IPS-18a (cell line): ENCODE results near the gene CCDC157.

Source experiments
- H3K27ac ChIP-seq: one replicate; pipeline ENCODE4 v1.5.1; 2013; ENCODE audit warnings: low read length
- H3K27me3 ChIP-seq: one replicate; pipeline ENCODE4 v1.6.1; 2013; ENCODE audit warnings: mild to moderate bottlenecking, low read length; ENCODE audit not compliant: control insufficient read depth, insufficient read depth
- H3K36me3 ChIP-seq: one replicate; pipeline ENCODE4 v1.6.1; 2013; ENCODE audit warnings: low read depth, low read length; ENCODE audit not compliant: control insufficient read depth
- H3K4me1 ChIP-seq: one replicate; pipeline ENCODE4 v1.6.1; 2013; ENCODE audit warnings: low read depth, low read length; ENCODE audit not compliant: control insufficient read depth
- H3K4me3 ChIP-seq: one replicate; pipeline ENCODE4 v1.5.1; 2013; ENCODE audit warnings: low read length
- H3K9ac ChIP-seq: one replicate; pipeline ENCODE4 v1.6.1; 2013; ENCODE audit warnings: mild to moderate bottlenecking, low read length, moderate library complexity
- H3K9me3 ChIP-seq: one replicate; pipeline ENCODE4 v1.6.1; 2013; ENCODE audit warnings: low read depth, low read length; ENCODE audit not compliant: control insufficient read depth

Gene CCDC157

DNA sequence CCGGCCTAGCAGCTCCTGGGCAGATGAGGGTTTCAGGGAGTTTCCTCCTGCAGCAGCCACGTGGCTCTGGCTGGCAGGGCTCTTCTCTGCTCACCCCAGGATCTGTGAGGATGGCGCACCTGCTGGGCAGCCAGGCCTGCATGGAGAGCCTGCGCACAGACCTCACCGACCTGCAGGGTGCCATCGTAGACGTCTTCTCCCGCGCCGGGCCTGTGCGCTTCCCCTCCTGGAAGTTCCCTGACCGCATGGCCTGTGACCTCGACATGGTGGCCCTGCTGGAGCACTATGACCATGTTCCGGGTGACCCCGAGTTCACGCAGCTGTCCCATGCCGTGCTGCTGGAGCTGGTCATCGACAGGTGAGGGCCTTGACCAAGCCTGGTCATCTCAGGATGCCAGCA lies 9.1 kb downstream of the CCDC157 start:
- Histone ChIP-seq H3K36me3 (no peaks in the 10 kb centered on the region), H3K9ac (no peak overlapping the region), H3K4me3 (no peak overlapping the region), H3K4me1 (peaks cover 8% of the 10 kb centered on the region), H3K27ac (no peak overlapping the region), H3K9me3 (no peaks in the 10 kb centered on the region), H3K27me3 (no peaks in the 10 kb centered on the region)

DNA sequence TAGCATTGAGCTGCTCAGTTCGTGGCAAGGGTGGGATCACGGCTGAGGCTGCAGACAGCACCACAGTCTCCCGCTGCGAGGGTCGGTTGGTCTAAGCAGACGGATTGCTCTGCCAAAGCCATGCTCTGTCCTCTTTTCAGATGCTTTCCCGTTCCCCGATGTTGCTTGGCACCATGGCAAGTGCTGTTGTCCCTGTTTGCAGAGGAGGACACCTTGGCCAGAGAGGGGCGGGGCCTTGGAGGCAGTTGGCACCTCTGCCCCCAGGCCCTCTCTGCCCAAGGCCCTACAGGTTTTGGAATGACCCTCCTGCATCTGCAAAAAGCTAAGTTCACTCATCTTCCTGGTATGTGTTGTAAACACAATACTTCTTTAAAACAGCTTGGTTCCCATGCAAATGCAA lies 11.6 kb downstream of the CCDC157 start:
- no peak overlapping the region for H3K4me3 ChIP-seq
- no peak overlapping the region for H3K9ac ChIP-seq
- H3K4me1 ChIP-seq: no peaks in the 10 kb centered on the region
- no peak overlapping the region for H3K27ac ChIP-seq
- H3K9me3 ChIP-seq: no peaks in the 10 kb centered on the region
- no peaks in the 10 kb centered on the region for H3K27me3 ChIP-seq
- H3K36me3 ChIP-seq: no peaks in the 10 kb centered on the region

DNA sequence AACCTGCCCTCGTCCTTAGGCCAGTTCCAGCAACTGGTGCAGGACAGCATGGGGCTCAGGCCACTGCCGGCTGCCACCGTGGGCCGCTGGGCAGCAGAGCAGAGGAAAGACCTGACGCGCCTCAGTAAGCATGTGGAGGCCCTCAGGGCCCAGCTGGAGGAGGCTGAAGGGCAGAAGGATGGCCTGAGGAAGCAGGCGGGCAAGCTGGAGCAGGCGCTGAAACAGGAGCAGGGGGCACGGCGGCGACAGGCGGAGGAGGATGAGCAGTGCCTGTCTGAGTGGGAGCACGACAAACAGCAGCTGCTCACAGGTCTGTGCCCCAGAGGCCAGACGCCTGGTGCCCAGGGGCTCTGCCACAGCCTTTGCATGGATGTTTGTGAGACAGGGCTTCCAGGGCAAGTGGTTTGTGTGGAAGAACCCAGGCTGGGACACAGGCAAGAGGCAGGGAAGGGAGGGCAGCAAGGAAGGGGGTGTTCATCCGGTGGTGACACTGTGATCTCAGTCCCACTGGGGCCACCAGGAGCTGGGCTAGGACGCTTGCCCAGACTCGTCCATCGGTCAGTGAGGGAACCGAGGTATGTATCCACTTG lies 13.9 kb downstream of the CCDC157 start:
- Histone ChIP-seq H3K9me3 (no peaks in the 10 kb centered on the region), H3K9ac (no peak overlapping the region), H3K4me3 (no peak overlapping the region), H3K27me3 (no peaks in the 10 kb centered on the region), H3K4me1 (no peaks in the 10 kb centered on the region), H3K36me3 (no peaks in the 10 kb centered on the region), H3K27ac (no peak overlapping the region)

DNA sequence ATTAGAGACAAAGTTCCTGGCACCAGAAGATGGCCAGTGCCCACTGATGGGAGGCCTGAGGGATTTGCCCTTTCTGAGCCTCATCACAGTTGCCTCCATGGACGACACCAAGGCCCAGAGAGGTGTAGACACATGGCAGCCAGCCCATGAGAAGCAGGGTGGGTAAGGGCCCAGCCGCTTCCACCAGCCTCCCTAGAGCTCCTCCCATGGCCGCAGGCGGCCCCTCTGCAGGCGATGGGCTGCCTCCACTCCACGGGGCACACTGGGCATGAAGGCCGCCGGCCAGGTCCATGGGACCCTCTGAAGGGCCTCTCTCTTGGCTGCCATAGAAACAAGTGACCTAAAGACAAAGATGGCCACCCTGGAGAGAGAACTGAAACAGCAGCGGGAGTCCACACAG lies 14.5 kb downstream of the CCDC157 start:
- Histone ChIP-seq H3K4me3 (no peak overlapping the region), H3K4me1 (no peaks in the 10 kb centered on the region), H3K27me3 (no peaks in the 10 kb centered on the region), H3K27ac (no peak overlapping the region), H3K9me3 (no peaks in the 10 kb centered on the region), H3K36me3 (no peaks in the 10 kb centered on the region), H3K9ac (no peak overlapping the region)

DNA sequence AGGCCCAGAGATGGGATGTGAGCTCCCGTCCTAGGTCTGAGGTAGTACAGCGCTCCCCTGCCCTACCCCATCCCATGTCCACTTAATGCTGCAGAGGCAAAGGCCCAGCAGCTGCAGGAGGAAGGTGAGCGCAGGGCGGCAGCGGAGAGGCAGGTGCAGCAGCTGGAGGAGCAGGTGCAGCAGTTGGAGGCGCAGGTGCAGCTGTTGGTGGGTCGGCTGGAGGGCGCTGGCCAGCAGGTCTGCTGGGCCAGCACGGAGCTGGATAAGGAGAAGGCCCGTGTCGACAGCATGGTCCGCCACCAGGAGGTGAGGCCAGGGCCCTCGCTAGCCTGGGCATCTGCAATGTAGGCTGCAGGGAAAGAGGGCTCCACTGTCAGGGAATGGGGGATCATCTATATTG lies 15.2 kb downstream of the CCDC157 start:
- no peaks in the 10 kb centered on the region for H3K9me3 ChIP-seq
- no peak overlapping the region for H3K4me3 ChIP-seq
- no peaks in the 10 kb centered on the region for H3K27me3 ChIP-seq
- no peaks in the 10 kb centered on the region for H3K36me3 ChIP-seq
- no peak overlapping the region for H3K27ac ChIP-seq
- no peaks in the 10 kb centered on the region for H3K4me1 ChIP-seq
- no peak overlapping the region for H3K9ac ChIP-seq

DNA sequence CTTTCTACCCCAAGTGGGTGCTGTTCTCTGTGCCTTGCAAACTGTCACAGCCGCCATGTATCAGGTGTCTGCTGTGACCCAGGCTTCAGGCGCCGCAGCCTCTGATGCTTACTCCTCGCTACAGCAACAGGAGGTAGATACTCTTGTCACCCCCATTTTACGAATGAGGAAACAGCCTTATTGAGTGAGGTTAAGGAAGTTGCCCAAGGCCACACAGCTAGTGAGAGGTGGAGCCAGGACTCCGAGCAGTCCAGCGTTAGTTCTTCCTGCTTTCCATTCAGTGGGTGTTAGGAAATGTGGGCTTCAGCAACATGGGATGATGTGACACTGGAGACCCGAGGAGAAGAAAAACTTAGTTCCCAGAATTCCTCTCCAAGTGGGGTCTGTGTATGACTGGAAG lies 16.1 kb downstream of the CCDC157 start:
- H3K36me3 ChIP-seq: peaks cover 6% of the 10 kb centered on the region
- no peaks in the 10 kb centered on the region for H3K4me1 ChIP-seq
- no peaks in the 10 kb centered on the region for H3K27me3 ChIP-seq
- no peaks in the 10 kb centered on the region for H3K9me3 ChIP-seq
- no peak overlapping the region for H3K9ac ChIP-seq
- H3K4me3 ChIP-seq: no peak overlapping the region
- no peak overlapping the region for H3K27ac ChIP-seq

DNA sequence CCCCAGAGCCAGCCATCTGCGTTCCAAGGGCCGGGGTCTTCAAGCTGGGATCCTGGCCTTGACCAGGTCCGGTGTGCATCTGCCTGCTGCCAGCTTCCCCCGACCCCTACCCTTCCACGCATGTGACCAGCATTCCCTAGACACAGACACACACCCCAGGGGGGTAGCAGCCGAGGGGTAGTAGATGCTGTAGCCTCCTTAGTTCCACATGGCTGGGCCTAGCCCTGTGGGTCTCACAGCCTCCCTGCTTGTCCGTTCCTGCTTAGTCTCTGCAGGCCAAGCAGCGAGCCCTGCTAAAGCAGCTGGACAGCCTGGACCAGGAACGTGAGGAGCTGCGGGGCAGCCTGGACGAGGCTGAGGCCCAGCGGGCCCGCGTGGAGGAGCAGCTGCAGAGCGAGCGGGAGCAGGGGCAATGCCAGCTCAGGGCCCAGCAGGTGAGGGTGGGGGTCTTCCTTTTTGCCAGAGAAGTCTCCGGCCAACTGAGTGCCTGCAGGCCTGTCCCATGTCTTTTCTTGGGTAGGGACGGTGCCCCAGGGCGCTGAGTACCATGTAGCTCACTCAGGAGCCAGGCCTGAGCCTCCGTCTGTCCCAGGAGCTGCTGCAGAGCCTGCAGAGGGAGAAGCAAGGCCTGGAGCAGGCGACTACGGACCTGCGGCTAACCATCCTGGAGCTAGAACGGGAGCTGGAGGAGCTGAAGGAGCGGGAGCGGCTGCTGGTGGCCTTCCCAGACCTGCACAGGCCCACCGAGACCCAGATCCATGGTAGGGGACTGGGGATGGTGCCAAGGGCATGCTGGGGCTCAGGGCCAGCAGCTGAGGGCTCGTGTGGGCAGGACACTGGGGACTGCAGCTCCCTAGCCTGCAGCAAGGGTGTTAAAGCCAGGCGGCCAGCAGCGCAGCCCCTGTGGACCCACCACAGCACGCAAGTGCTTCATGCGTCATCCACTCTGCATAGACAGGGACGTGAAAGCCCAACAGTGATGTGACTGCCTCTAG lies 16.8 kb downstream of the CCDC157 start:
- H3K4me3 ChIP-seq: no peak overlapping the region
- no peaks in the 10 kb centered on the region for H3K9me3 ChIP-seq
- peaks cover 6% of the 10 kb centered on the region for H3K36me3 ChIP-seq
- H3K27ac ChIP-seq: no peak overlapping the region
- H3K4me1 ChIP-seq: no peaks in the 10 kb centered on the region
- H3K27me3 ChIP-seq: no peaks in the 10 kb centered on the region
- no peak overlapping the region for H3K9ac ChIP-seq

DNA sequence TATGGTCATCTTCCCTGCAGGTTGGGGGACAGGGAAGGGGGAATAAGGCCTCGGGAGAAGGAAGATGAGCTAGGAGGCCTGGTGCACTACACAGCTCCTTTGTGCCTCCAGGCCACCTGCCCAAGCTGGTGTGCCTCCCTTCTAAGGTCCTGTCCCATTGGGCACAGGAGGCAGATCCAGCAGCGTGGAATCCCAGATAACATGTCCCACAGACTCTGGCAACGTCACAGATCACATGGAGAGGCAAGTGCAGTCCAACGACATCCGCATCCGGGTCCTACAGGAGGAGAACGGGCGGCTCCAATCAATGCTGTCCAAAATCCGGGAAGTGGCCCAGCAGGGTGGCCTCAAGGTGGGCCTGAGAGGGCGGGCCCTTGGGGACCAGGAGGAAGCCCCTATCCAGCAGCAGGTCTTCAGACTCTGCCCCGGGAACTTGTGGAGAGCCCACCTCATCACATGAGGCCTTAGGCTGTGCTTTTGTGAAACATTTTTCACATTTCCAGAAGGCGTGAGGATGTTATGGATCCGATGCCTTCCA lies 18.6 kb downstream of the CCDC157 start:
- Histone ChIP-seq H3K36me3 (peaks cover 6% of the 10 kb centered on the region), H3K9ac (no peak overlapping the region)

DNA sequence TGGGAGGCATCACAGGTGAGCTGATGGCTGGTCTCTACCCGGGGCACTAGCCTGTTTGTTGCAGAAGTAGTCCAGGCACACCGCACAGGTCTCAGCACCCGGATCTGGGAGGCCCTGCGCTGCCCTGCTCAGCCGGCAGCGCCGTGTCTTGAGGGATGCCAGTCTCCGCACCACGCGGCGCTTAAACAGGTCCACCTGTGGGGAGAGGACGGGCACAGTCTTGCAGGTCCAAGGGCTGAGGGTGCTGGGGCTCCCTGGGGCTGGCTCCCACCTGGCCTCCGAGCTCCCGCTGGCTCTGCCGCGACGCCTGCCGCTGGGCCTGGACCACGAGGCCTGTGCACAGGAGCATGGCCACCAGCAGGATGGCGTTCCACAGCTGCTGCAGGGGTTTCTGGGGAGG lies 23.2 kb downstream of the CCDC157 start:
- no peaks in the 10 kb centered on the region for H3K9me3 ChIP-seq
- H3K27ac ChIP-seq: no peak overlapping the region
- no peak overlapping the region for H3K4me3 ChIP-seq
- no peaks in the 10 kb centered on the region for H3K4me1 ChIP-seq
- peaks cover 16% of the 10 kb centered on the region for H3K36me3 ChIP-seq
- no peak overlapping the region for H3K9ac ChIP-seq
- H3K27me3 ChIP-seq: no peaks in the 10 kb centered on the region

More for the DNA sequence above, 18.6 kb downstream of the CCDC157 start:
- Histone ChIP-seq H3K4me3 (no peak overlapping the region), H3K27ac (no peak overlapping the region), H3K27me3 (no peaks in the 10 kb centered on the region), H3K9me3 (no peaks in the 10 kb centered on the region), H3K4me1 (no peaks in the 10 kb centered on the region)

DNA sequence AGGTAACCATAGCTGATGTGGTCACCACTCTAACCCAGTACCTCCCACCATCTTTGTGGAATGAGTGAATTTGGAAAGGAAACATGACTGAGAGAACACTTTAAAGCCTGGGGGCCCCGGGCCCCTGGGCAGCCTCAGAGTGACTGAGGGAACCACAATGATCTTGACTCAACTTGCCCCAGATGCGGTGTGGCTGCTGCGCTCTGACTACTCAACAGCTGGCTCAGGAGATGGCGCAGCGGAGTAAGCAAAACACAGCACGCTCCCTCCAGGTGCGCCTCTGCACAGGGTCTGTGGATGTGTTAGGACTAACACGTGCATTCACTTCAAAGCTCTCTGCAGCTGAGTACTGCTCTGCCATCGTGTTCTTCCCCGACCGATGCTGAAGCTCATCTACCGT lies 24.5 kb downstream of the CCDC157 start:
- Histone ChIP-seq H3K36me3 (peaks cover 16% of the 10 kb centered on the region), H3K4me1 (peaks cover 2% of the 10 kb centered on the region), H3K27me3 (no peaks in the 10 kb centered on the region), H3K4me3 (no peak overlapping the region), H3K9me3 (no peaks in the 10 kb centered on the region), H3K9ac (no peak overlapping the region), H3K27ac (no peak overlapping the region)

DNA sequence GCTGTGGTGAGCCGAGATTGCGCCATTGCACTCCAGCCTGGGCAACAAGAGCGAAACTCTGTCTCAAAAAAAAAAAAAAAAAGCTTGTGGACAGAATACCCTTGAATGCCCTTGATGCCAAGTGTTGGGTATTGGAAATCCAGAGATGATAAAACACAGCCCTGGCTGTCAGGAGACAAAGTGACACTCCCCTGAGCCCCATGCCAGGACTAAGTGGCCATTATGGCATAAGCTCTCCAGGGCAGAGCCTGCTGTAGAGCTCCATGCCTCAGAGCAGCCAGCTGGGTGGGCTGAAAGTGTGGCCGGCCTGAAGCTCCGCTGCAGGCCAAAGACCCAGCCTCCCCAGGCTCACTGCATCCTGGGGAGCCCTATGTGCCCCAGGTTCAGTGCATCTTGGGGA lies 25.5 kb downstream of the CCDC157 start:
- H3K4me3 ChIP-seq: no peak overlapping the region
- no peak overlapping the region for H3K9ac ChIP-seq
- H3K9me3 ChIP-seq: no peaks in the 10 kb centered on the region
- peaks cover 6% of the 10 kb centered on the region for H3K4me1 ChIP-seq
- peaks cover 16% of the 10 kb centered on the region for H3K36me3 ChIP-seq
- H3K27ac ChIP-seq: no peak overlapping the region
- no peaks in the 10 kb centered on the region for H3K27me3 ChIP-seq
